HCT116 (cell line): ENCODE measurements around the gene PSEN2. TPM values are rescaled to one million over a fixed set of nuclear protein-coding genes. Genes with fewer than 3 reads are reported as not detected.

ENCODE experiments used
- ATAC-seq: fragments of 200-7000 bp; cut with Tn5 transposase; 2 replicates; pipeline ENCODE4 v1.9.1; 2020; ENCODE audit warnings: mild to moderate bottlenecking, moderate library complexity
- BruUV-seq: library from RNA; stranded (reverse); fragments of 400-500 nt; replicated peaks from 2 replicates; lab custom pipeline; 2021; lab: Mats Ljungman, UMichigan
- CTCF ChIA-PET: fragments of 300-600 bp; sonication (Branson Sonifier 250); formaldehyde crosslinking; loops from one replicate; lab custom pipeline; 2021; ENCODE audit warnings: antibody characterized with exemption; lab: Charles Lee
- POLR2A ChIA-PET: fragments of 300-600, 350-600 bp; sonication (Branson Sonifier 250); formaldehyde crosslinking; loops from one replicate; lab custom pipeline; 2021; ENCODE audit warnings: antibody characterized with exemption; lab: Charles Lee
- RAD21 ChIA-PET, 2 experiments: fragments of 300-600 bp; sonication (Branson Sonifier 250); formaldehyde crosslinking; loops; one replicate each; lab custom pipeline; 2023; ENCODE audit warnings: low total read pairs in 2 of 2; ENCODE audit not compliant: uncharacterized antibody in 2 of 2, unreplicated experiment in 2 of 2, low non-redundant PET in 1 of 2; lab: Charles Lee
- DNase-seq: peaks from one replicate; pipeline ENCODE4 v3.0.0-alpha.2; 2010; ENCODE audit warnings: low read depth, low spot score
- H2AFZ ChIP-seq: fragments of 200-600 bp; shearing (Covaris generic), sonication (generic); 2 replicates; pipeline ENCODE4 v1.6.1; 2017; ENCODE audit warnings: low read depth, mixed run types, mixed read lengths, antibody characterized with exemption, low read length; ENCODE audit not compliant: poor library complexity, severe bottlenecking
- H3K27ac ChIP-seq: 2 replicates; pipeline ENCODE4 v1.5.1; 2012; ENCODE audit warnings: low read depth, low read length
- H3K27me3 ChIP-seq: fragments of 200-600 bp; sonication (generic); 2 replicates; pipeline ENCODE4 v1.6.1; 2016; ENCODE audit warnings: mixed run types, low read length, mixed read lengths; ENCODE audit not compliant: insufficient read depth
- H3K36me3 ChIP-seq, 2 experiments: fragments of 200-500 bp in 1 of 2; fragments of 200-600 bp in 1 of 2; sonication (Bioruptor generic) in 1 of 2; sonication (generic) in 1 of 2; 2 replicates each; pipeline versions ENCODE4 v1.5.1 to v1.6.1; 2014 to 2016; ENCODE audit warnings: low read length in 2 of 2, inconsistent platforms in 1 of 2, mixed read lengths in 1 of 2, mixed run types in 1 of 2; ENCODE audit not compliant: insufficient read depth in 2 of 2, control insufficient read depth in 1 of 2
- H3K4me1 ChIP-seq, 2 experiments: fragments of 200-600 bp in 1 of 2; sonication (generic) in 1 of 2; 2 replicates each; pipeline versions ENCODE4 v1.5.1 to v1.6.1; 2012 to 2017; ENCODE audit warnings: low read length in 2 of 2, inconsistent platforms in 1 of 2, mild to moderate bottlenecking in 1 of 2, mixed read lengths in 1 of 2, mixed run types in 1 of 2, moderate library complexity in 1 of 2; ENCODE audit not compliant: insufficient read depth in 2 of 2, control insufficient read depth in 1 of 2
- H3K4me2 ChIP-seq: fragments of 200-600 bp; sonication (generic); 2 replicates; pipeline ENCODE4 v1.6.1; 2017; ENCODE audit warnings: mixed run types, low read length, mixed read lengths
- H3K4me3 ChIP-seq, 2 experiments: fragments of 200-600 bp in 1 of 2; sonication (generic) in 1 of 2; replicated peaks in 1 of 2; 2 replicates each; pipeline ENCODE4 v1.5.1; 2011 to 2016; ENCODE audit warnings: low read length in 2 of 2, control low read depth in 1 of 2, low read depth in 1 of 2, mild to moderate bottlenecking in 1 of 2, mixed read lengths in 1 of 2, mixed run types in 1 of 2
- H3K79me2 ChIP-seq: fragments of 200-600 bp; sonication (generic); 2 replicates; pipeline ENCODE4 v1.6.1; 2017; ENCODE audit warnings: mild to moderate bottlenecking, mixed run types, low read length, moderate library complexity, mixed read lengths; ENCODE audit not compliant: insufficient read depth
- H3K9ac ChIP-seq: fragments of 200-600 bp; sonication (generic); 2 replicates; pipeline ENCODE4 v1.6.1; 2016; ENCODE audit warnings: low read length, mixed read lengths
- H3K9me2 ChIP-seq: fragments of 200-600 bp; sonication (generic), shearing (Covaris generic); 2 replicates; pipeline ENCODE4 v1.6.1; 2017; ENCODE audit warnings: mixed run types, mild to moderate bottlenecking, moderate library complexity; ENCODE audit not compliant: insufficient read depth
- H3K9me3 ChIP-seq, 2 experiments: fragments of 200-500 bp in 1 of 2; fragments of 200-600 bp in 1 of 2; sonication (Bioruptor generic) in 1 of 2; sonication (generic) in 1 of 2; 2 replicates each; pipeline ENCODE4 v1.6.1; 2014 to 2017; ENCODE audit warnings: low read length in 2 of 2, mixed read lengths in 2 of 2, inconsistent platforms in 1 of 2, low read depth in 1 of 2, mild to moderate bottlenecking in 1 of 2, mixed run types in 1 of 2, moderate library complexity in 1 of 2; ENCODE audit not compliant: control insufficient read depth in 1 of 2, insufficient read depth in 1 of 2
- H4K20me1 ChIP-seq: fragments of 200-600 bp; sonication (generic), shearing (Covaris generic); 2 replicates; pipeline ENCODE4 v1.6.1; 2017; ENCODE audit warnings: mixed run types, mild to moderate bottlenecking, moderate library complexity; ENCODE audit not compliant: insufficient read depth
- CBX3 ChIP-seq: IDR thresholded peaks from 2 replicates; pipeline ENCODE4 v1.6.1; 2012; ENCODE audit warnings: low read depth
- CEBPB ChIP-seq: IDR thresholded peaks from 2 replicates; pipeline ENCODE4 v1.6.1; 2012; ENCODE audit warnings: low read depth
- CTCF ChIP-seq, 3 experiments: fragments of 200-600 bp in 1 of 3; sonication (generic) in 1 of 3; IDR thresholded peaks in 2 of 3; conservative IDR thresholded peaks in 1 of 3; 2 replicates each; pipeline ENCODE4 v1.5.1; 2012 to 2017; ENCODE audit warnings: low read depth in 2 of 3, low read length in 2 of 3, antibody characterized with exemption in 1 of 3, borderline replicate concordance in 1 of 3, control low read depth in 1 of 3, mild to moderate bottlenecking in 1 of 3, mixed read lengths in 1 of 3, mixed run types in 1 of 3, moderate library complexity in 1 of 3; ENCODE audit not compliant: insufficient read depth in 1 of 3
- EGR1 ChIP-seq: IDR thresholded peaks from 2 replicates; pipeline ENCODE4 v1.6.1; 2012; ENCODE audit warnings: low read depth
- ELF1 ChIP-seq: IDR thresholded peaks from 2 replicates; pipeline ENCODE4 v1.6.1; 2012; ENCODE audit warnings: low read depth, borderline replicate concordance
- EZH2 ChIP-seq: fragments of 200-600 bp; sonication (generic); IDR thresholded peaks from 2 replicates; pipeline ENCODE4 v1.6.1; 2017; ENCODE audit warnings: antibody characterized with exemption, mixed run types
- EZH2phosphoT487 ChIP-seq: fragments of 200-600 bp; IDR thresholded peaks from 2 replicates; pipeline ENCODE4 v1.6.1; 2018; ENCODE audit warnings: antibody characterized with exemption, borderline replicate concordance
- FOSL1 ChIP-seq: IDR thresholded peaks from 2 replicates; pipeline ENCODE4 v1.6.1; 2012; ENCODE audit warnings: low read depth
- JUND ChIP-seq: IDR thresholded peaks from 2 replicates; pipeline ENCODE4 v1.6.1; 2012
- POLR2AphosphoS5 ChIP-seq: IDR thresholded peaks from 2 replicates; pipeline ENCODE4 v1.6.1; 2011; ENCODE audit warnings: mild to moderate bottlenecking, low read depth, low read length, moderate library complexity
- RAD21 ChIP-seq: IDR thresholded peaks from 2 replicates; pipeline ENCODE4 v1.6.1; 2012; ENCODE audit warnings: low read depth, mild to moderate bottlenecking
- REST ChIP-seq: IDR thresholded peaks from 2 replicates; pipeline ENCODE4 v1.6.1; 2012; ENCODE audit warnings: low read depth
- SIN3A ChIP-seq: IDR thresholded peaks from 2 replicates; pipeline ENCODE4 v1.6.1; 2012; ENCODE audit warnings: low read depth
- SP1 ChIP-seq: IDR thresholded peaks from 2 replicates; pipeline ENCODE4 v1.6.1; 2012; ENCODE audit warnings: low read depth
- TCF7L2 ChIP-seq: IDR thresholded peaks from 2 replicates; pipeline ENCODE4 v1.7.0; 2011; ENCODE audit warnings: borderline replicate concordance, inconsistent platforms; ENCODE audit not compliant: insufficient read depth, insufficient read length; ENCODE audit errors: extremely low read depth
- YY1 ChIP-seq: IDR thresholded peaks from 2 replicates; pipeline ENCODE4 v1.6.1; 2011; ENCODE audit warnings: low read length, low read depth, moderate library complexity, mild to moderate bottlenecking; ENCODE audit not compliant: insufficient replicate concordance; ENCODE audit errors: extremely low read depth
- ZFX ChIP-seq: fragments of 450-650 bp; IDR thresholded peaks from 2 replicates; pipeline ENCODE4 v1.6.1; 2017
- ZNF274 ChIP-seq: fragments of 200-500 bp; sonication (Bioruptor generic); IDR thresholded peaks from 2 replicates; pipeline ENCODE4 v1.6.1; 2014; ENCODE audit warnings: mild to moderate bottlenecking, low read depth, low read length, inconsistent platforms
- intact Hi-C: fragments of 100-400 bp; cut with micrococcal nuclease; formaldehyde crosslinking; loops from 2 replicates; pipeline ENCODE4 v1.10.0; 2022
- total RNA-seq: library from RNA; stranded (reverse); gene quantifications from one replicate; pipeline ENCODE4 v1.2.1, GENCODE V29; 2021; ENCODE audit not compliant: unreplicated experiment
- TF ChIP-seq, protein P1 (sequence below): IDR thresholded peaks from 2 replicates; pipeline ENCODE4 v1.6.1; 2012

Gene PSEN2
- total RNA-seq, 1 experiment from 2014 or later = 28.5 TPM

- peak within 1 kb of the TSS; percentile 96 for H3K4me2 ChIP-seq
- no peaks in the 10 kb centered on the region for H3K36me3 ChIP-seq
- POLR2A ChIA-PET = interaction anchor here (0.8 kb wide), 1 partner anchor 50 kb away, joined by 3 read pairs; no protein-coding TSS in a partner anchor
- peak; percentile 98 for DNase-seq
- ATAC-seq = peak; percentile 96
- H2AFZ ChIP-seq = peak within 1 kb of the TSS; percentile 55
- no peaks in the 10 kb centered on the region for H3K9me3 ChIP-seq
- peak within 1 kb of the TSS; percentile 66 to 72 for H3K4me3 ChIP-seq
- no peaks in the 10 kb centered on the region for H4K20me1 ChIP-seq
- H3K9ac ChIP-seq = peak within 1 kb of the TSS; percentile 82
- peak within 1 kb of the TSS; percentile 87 for H3K27ac ChIP-seq
- intact Hi-C loops = no loop called here
- H3K4me1 ChIP-seq = peaks cover 5 to 29% of the 10 kb centered on the region in 2 experiments
- H3K9me2 ChIP-seq = no peaks in the 10 kb centered on the region
- no peaks in the 10 kb centered on the region for H3K27me3 ChIP-seq
- RAD21 ChIA-PET = no interaction called here
- H3K79me2 ChIP-seq = peaks cover 14% of the 10 kb centered on the region; the same call in 1 of the 2 replicates
- no TSS peak for BruUV-seq
- CTCF ChIA-PET = no interaction called here
- TF ChIP-seq POLR2AphosphoS5 (peak; percentile 62; the same call in 1 of the 2 replicates), RAD21 (no peak), CEBPB (no peak), SIN3A (peak; percentile 93), ELF1 (no peak), ZFX (peak; percentile 44; the same call in 1 of the 2 replicates), ZNF274 (no peak), SP1 (peak; percentile 99), CTCF (IDR thresholded peaks at IDR 0.05 in 2 of 3, conservative IDR thresholded peaks at IDR 0.05 in 1 of 3; ENCODE audit: borderline replicate concordance in 1 of 3, insufficient read depth in 1 of 3, low read depth in 2 of 3, low read length in 2 of 3) (no peak), FOSL1 (no peak), EZH2phosphoT487 (no peak), CBX3 (no peak), JUND (no peak), EGR1 (peak; percentile 63; the same call in 1 of the 2 replicates), REST (no peak), TCF7L2 (no peak), YY1 (peak; percentile 22), EZH2 (no peak)
- TF ChIP-seq, protein P1, sequence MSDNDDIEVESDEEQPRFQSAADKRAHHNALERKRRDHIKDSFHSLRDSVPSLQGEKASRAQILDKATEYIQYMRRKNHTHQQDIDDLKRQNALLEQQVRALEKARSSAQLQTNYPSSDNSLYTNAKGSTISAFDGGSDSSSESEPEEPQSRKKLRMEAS = peak; percentile 97; the same call in 1 of the 2 replicates
Measured at GRCh38 chr1:226940029-226940805, 69.8 kb downstream of the PSEN2 start, which contains the start of gene COQ8A. COQ8A (plus strand) TSS chr1:226940294; CDS start chr1:226961386, 21,092 bp downstream.
